ENCODE measurements around the gene ALDOC. TPM values are rescaled to one million over a fixed set of nuclear protein-coding genes. Genes with fewer than 3 reads are reported as not detected.
A peak's percentile ranks its signal among the peaks of the same experiment; 100 is the strongest.

ALDOC gene
- total RNA-seq, 2 experiments from 2014 or later = 46.2 to 62.4 TPM

- ChIA-PET POLR2A (interaction anchor here (0.5 to 1.7 kb wide), 4 partner anchors 9 to 92 kb away, joined by 3 to 7 read pairs (median 6); no protein-coding TSS in a partner anchor), CTCF (ENCODE audit: unreplicated experiment) (no interaction called here)
- no TSS peak for BruUV-seq (replicated peaks)
- intact Hi-C loops (cut with micrococcal nuclease; ENCODE audit: unreplicated experiment) = no loop called here
- TF ChIP-seq CTCF (conservative IDR thresholded peaks at IDR 0.05; ENCODE audit: low read length) = no peak
- no peak for TF ChIP-seq EZH2phosphoT487 (IDR thresholded peaks at IDR 0.05; ENCODE audit: borderline replicate concordance, low read depth, low read length)
- Histone ChIP-seq H3K4me1 (ENCODE audit: insufficient read depth, low read length, poor library complexity, severe bottlenecking) (peaks cover 13% of the 10 kb centered on the region), H3K4me2 (ENCODE audit: low read length) (no peak overlapping the region), H3K27ac (ENCODE audit: low read depth, low read length, poor library complexity, severe bottlenecking) (no peak overlapping the region), H3K36me3 (ENCODE audit: insufficient read depth, low read length) (peaks cover 99% of the 10 kb centered on the region), H3K9me3 (ENCODE audit: low read length) (no peaks in the 10 kb centered on the region), H2AFZ (ENCODE audit: low read length) (no peak overlapping the region), H3K79me2 (ENCODE audit: insufficient read depth, low read depth, low read length) (no peaks in the 10 kb centered on the region), H3K4me3 (ENCODE audit: low read depth, low read length, poor library complexity, severe bottlenecking) (no peak overlapping the region), H4K20me1 (ENCODE audit: insufficient read depth, low read length) (no peaks in the 10 kb centered on the region), H3K9me2 (ENCODE audit: insufficient read depth, low read length) (no peaks in the 10 kb centered on the region)
- no peak for DNase-seq (ENCODE audit: low spot score)
Observed at GRCh38 chr17:28618464-28618863, 41.8 kb upstream of the ALDOC start.

- H3K27ac ChIP-seq (ENCODE audit: low read depth, low read length, poor library complexity, severe bottlenecking) = no peak overlapping the region
- ChIA-PET POLR2A (no interaction called here), CTCF (ENCODE audit: unreplicated experiment) (no interaction called here)
- no peak overlapping the region for H2AFZ ChIP-seq (ENCODE audit: low read length)
- TF ChIP-seq EZH2phosphoT487 (IDR thresholded peaks at IDR 0.05; ENCODE audit: borderline replicate concordance, low read depth, low read length) (no peak), CTCF (conservative IDR thresholded peaks at IDR 0.05; ENCODE audit: low read length) (no peak)
- no peaks in the 10 kb centered on the region for H4K20me1 ChIP-seq (ENCODE audit: insufficient read depth, low read length)
- H3K36me3 ChIP-seq (ENCODE audit: insufficient read depth, low read length) = peaks cover 99% of the 10 kb centered on the region
- no peaks in the 10 kb centered on the region for H3K9me2 ChIP-seq (ENCODE audit: insufficient read depth, low read length)
- intact Hi-C loops (cut with micrococcal nuclease; ENCODE audit: unreplicated experiment) = no loop called here
- no peak overlapping the region for H3K4me3 ChIP-seq (ENCODE audit: low read depth, low read length, poor library complexity, severe bottlenecking)
- H3K4me2 ChIP-seq (ENCODE audit: low read length) = no peak overlapping the region
- no peaks in the 10 kb centered on the region for H3K79me2 ChIP-seq (ENCODE audit: insufficient read depth, low read depth, low read length)
- H3K9me3 ChIP-seq (ENCODE audit: low read length) = no peaks in the 10 kb centered on the region
- no TSS peak for BruUV-seq (replicated peaks)
- DNase-seq (ENCODE audit: low spot score) = no peak
- H3K4me1 ChIP-seq (ENCODE audit: insufficient read depth, low read length, poor library complexity, severe bottlenecking) = peaks cover 23% of the 10 kb centered on the region
Observed at GRCh38 chr17:28616281-28616680, 39.6 kb upstream of the ALDOC start.

GRCh38 chr17:28615260-28615940, 38.7 kb upstream of the ALDOC start:
- CTCF ChIA-PET (ENCODE audit: unreplicated experiment) = interaction anchor here (0.6 kb wide), 1 partner anchor 122 kb away, joined by 3 read pairs; no protein-coding TSS in a partner anchor
- H3K36me3 ChIP-seq (ENCODE audit: insufficient read depth, low read length) = peaks cover 99% of the 10 kb centered on the region
- intact Hi-C loops (cut with micrococcal nuclease; ENCODE audit: unreplicated experiment) = no loop called here

More at GRCh38 chr17:28615260-28615940, 38.7 kb upstream of the ALDOC start:
- TF ChIP-seq CTCF (conservative IDR thresholded peaks at IDR 0.05; ENCODE audit: low read length) (no peak), EZH2phosphoT487 (IDR thresholded peaks at IDR 0.05; ENCODE audit: borderline replicate concordance, low read depth, low read length) (no peak)
- H3K79me2 ChIP-seq (ENCODE audit: insufficient read depth, low read depth, low read length) = no peaks in the 10 kb centered on the region
- no TSS peak for BruUV-seq (replicated peaks)
- no peak overlapping the region for H3K4me2 ChIP-seq (ENCODE audit: low read length)
- no peak overlapping the region for H3K27ac ChIP-seq (ENCODE audit: low read depth, low read length, poor library complexity, severe bottlenecking)
- H3K4me1 ChIP-seq (ENCODE audit: insufficient read depth, low read length, poor library complexity, severe bottlenecking) = peaks cover 23% of the 10 kb centered on the region
- POLR2A ChIA-PET = no interaction called here
- DNase-seq (ENCODE audit: low spot score) = peak; percentile 17
- no peak overlapping the region for H2AFZ ChIP-seq (ENCODE audit: low read length)
- H3K9me2 ChIP-seq (ENCODE audit: insufficient read depth, low read length) = no peaks in the 10 kb centered on the region
- no peaks in the 10 kb centered on the region for H4K20me1 ChIP-seq (ENCODE audit: insufficient read depth, low read length)
- no peaks in the 10 kb centered on the region for H3K9me3 ChIP-seq (ENCODE audit: low read length)
- H3K4me3 ChIP-seq (ENCODE audit: low read depth, low read length, poor library complexity, severe bottlenecking) = no peak overlapping the region

Measured in OCI-LY7 (cell line).